Heart right ventricle (tissue), 16 donors: ENCODE measurements around the gene PCBD1. TPM values are rescaled to one million over a fixed set of nuclear protein-coding genes. Genes with fewer than 3 reads are reported as not detected.

Source experiments
- ATAC-seq, 8 donors: fragments of 200-7000 bp; cut with Tn5 transposase; one replicate each; pipeline ENCODE4 v1.9.1; 2020; ENCODE audit warnings: mild to moderate bottlenecking in 8 of 8, moderate library complexity in 8 of 8, moderate number of reproducible peaks in 1 of 8
- DNase-seq, 2 donors: peaks; one replicate each; pipeline ENCODE4 v3.0.0-alpha.2; 2020
- H3K27ac ChIP-seq, 10 donors: fragments of 200-600 bp; sonication (generic) in 2 of 10; one replicate each; pipeline versions ENCODE4 v1.5.0 to v1.8.0; 2020 to 2022; ENCODE audit warnings: mild to moderate bottlenecking in 3 of 10
- H3K27me3 ChIP-seq, 7 donors: fragments of 200-600 bp; one replicate each; pipeline ENCODE4 v1.8.0; 2021 to 2022; ENCODE audit warnings: mild to moderate bottlenecking in 2 of 7
- H3K36me3 ChIP-seq, 9 donors: fragments of 200-600 bp; sonication (generic) in 1 of 9; one replicate each; pipeline versions ENCODE4 v1.5.0 to v1.8.0; 2020 to 2022; ENCODE audit warnings: mild to moderate bottlenecking in 2 of 9
- H3K4me1 ChIP-seq, 9 donors: fragments of 200-600 bp; sonication (generic) in 1 of 9; one replicate each; pipeline versions ENCODE4 v1.5.0 to v1.8.0; 2020 to 2022; ENCODE audit warnings: mild to moderate bottlenecking in 4 of 9
- H3K4me3 ChIP-seq, 10 donors: fragments of 200-600 bp; sonication (generic) in 2 of 10; one replicate each; pipeline versions ENCODE4 v1.5.0 to v1.8.0; 2020 to 2022; ENCODE audit warnings: mild to moderate bottlenecking in 7 of 10, moderate library complexity in 2 of 10
- H3K9me3 ChIP-seq, 11 donors: fragments of 200-600 bp in 10 of 11; sonication (generic) in 2 of 11; one replicate each; pipeline versions ENCODE4 v1.5.0 to v1.8.0; 2013 to 2022; ENCODE audit warnings: mild to moderate bottlenecking in 2 of 11, control low read depth in 1 of 11, moderate library complexity in 1 of 11
- WGBS, 2 donors: extraction: QIAGEN DNeasy Blood & Tissue Kit; methylation state at CpG; one replicate each; pipeline ENCODE4 v1.1.7; 2013; ENCODE audit warnings: inconsistent platforms in 1 of 2; 5-methylcytosine and 5-hydroxymethylcytosine counted together
- intact Hi-C, 10 donors: fragments of 100-400 bp; cut with DNase I; formaldehyde crosslinking; loops; one replicate each; pipeline versions ENCODE4 v1.11.1 to v1.14.2; 2022
- long read RNA-seq, 3 donors: library from polyadenylated mRNA; unstranded; transcript quantifications; one replicate each; pipeline ENCODE4 v2.0.0, GENCODE V29; 2020 to 2021
- polyA plus RNA-seq, 2 donors: library from polyadenylated mRNA; stranded (reverse); fragments of 200-250 nt; gene quantifications; one replicate each; pipeline ENCODE4 v1.2.3, GENCODE V29; 2013
- total RNA-seq, 10 donors: library from RNA; stranded (reverse); fragmentation: NEBNext Ultra II Directional in 3 of 10; extraction: Animal tissue kit (Norgen Biotek cat#: 25700) in 3 of 10; gene quantifications; one replicate each; pipeline versions ENCODE4 v1.2.1 to v1.2.4, GENCODE V29; 2021 to 2023
- TF ChIP-seq, protein P1 (sequence below), 9 donors: fragments of 200-600 bp; sonication (generic) in 2 of 9; IDR thresholded peaks; one replicate each; pipeline versions ENCODE4 v1.5.0 to v1.8.0; 2021 to 2022; ENCODE audit warnings: antibody characterized with exemption in 9 of 9, mild to moderate bottlenecking in 5 of 9, moderate library complexity in 1 of 9
- donor health status: Arrhythmogenic right ventricular cardiomyopathy.
- donor health status: ischemic (EF 13 %, LVEDD 7.1; RV severe dilation, severe dysfunction).
- donor health status: healthy with polysubstance abuse.
- donor health status: DM: no; HTN: yes; CAD: no.
- donor health status: DM: no; HTN: no; CAD: no.
- donor health status: ischemic (EF 25% LVEDD 6.9; RV normal size, moderate dysfunction).
- donor health status: ischemic (EF 25% LVEDD 5.7; RV mildly dilated, moderate dysfunction).
- donor health status: healthy.
- donor health status: DM: yes; HTN: yes; CAD: no.
- donor health status: Ischemic cardiomyopathy.
- donor health status: ischemic (EF 35%, LVEDD 5.7; RV mildly dilated, moderate dysfunction).
- donor health status: nonischemic (EF 11% LVEDD 7.7; RV severe dilation, severe dysfunction).
- donor health status: DM: yes; HTN: yes; CAD: no.
- donor health status: PGD.
- donor health status: ischemic (EF 29% LVEDD 5.4; RV normal size, mild dysfunction).
- donor health status: nonischemic (EF 23%, LVEDD 6.1; RV moderate dilation, normal function).

Gene PCBD1
- total RNA-seq, result 100 to 1,000 TPM; 122 to 179 (median 144) TPM
- polyA plus RNA-seq, result 100 to 1,000 TPM; 116 to 118 TPM
- long read RNA-seq, donor 1, transcript PCBD1-201 (4 exons, 1,006 nt), result major isoform, 61 of 91 reads
- long read RNA-seq, donor 1, partial matches to known transcripts, result 6 of 91 reads
- long read RNA-seq, donor 1, other reads (novel, unspliced or antisense), result 22 of 91 reads
- long read RNA-seq, donor 2, transcript PCBD1-201 (4 exons, 1,006 nt), result major isoform, 77 of 106 reads
- long read RNA-seq, donor 2, partial matches to known transcripts, result 10 of 106 reads
- long read RNA-seq, donor 2, other reads (novel, unspliced or antisense), result 17 of 106 reads
- long read RNA-seq, donor 3, transcript PCBD1-201 (4 exons, 1,006 nt), result major isoform, 25 of 27 reads
- long read RNA-seq, donor 3, partial matches to known transcripts, result 0 of 27 reads
- long read RNA-seq, donor 3, other reads (novel, unspliced or antisense), result 2 of 27 reads

DNA sequence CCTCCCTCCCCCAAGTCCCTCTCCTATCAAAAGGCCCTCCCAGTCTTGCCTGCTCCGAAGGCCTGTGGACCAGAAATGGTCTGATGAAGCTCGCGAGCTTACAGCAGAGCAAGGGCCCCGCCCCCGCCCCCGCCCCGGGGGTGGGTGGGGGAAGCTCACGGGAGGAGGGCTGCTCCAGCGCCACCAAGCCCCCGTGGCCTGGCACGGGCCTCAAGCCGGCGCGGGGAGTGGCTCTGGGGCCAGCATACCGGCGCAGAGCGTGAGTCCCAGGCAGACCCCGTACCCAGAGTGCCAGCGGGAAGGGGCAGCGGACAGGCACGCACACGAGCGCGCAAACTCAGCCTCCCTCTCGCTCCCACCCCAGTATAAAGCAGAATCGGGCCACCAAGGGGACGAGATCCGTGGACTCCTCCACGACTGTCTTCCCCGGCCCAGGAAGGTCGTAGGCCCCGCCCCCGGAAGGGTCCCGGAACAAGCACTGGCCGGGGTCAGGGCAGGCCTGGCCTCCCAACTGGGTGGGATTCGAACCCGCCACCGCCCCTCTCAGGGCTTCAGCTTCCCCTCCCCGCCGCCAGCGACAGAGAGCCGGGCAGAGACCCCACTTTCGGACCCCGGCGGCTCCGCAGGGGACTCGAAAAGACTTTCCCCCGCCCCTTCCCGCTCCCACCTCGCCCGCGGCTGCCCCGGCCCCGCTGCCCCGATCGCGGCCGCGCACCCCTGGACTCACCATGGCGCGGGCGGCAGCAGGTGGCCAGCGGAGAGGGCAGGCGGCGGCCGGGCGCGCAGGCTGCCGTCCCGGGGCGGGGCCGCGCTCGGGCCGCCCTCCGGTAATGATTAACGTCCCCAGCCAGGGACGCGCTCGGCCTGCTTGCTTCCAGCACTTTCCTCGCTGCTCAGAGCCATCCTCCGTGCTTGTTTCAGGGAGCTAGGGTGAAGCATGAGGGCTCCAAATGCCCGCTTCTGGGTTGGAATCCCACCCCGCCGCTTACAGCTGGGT is at the start of gene PCBD1:
TSS of gene PCBD1 (minus strand) at position 762 of the 997 bp plus-strand sequence. CDS start at position 730, 32 bp downstream.
- H3K4me3 ChIP-seq, result peak within 1 kb of the TSS; percentile 65 to 91 (median 84)
- no peaks in the 10 kb centered on the region for H3K27me3 ChIP-seq
- DNase-seq (peak; percentile 68 to 78), ATAC-seq (peak; percentile 75 to 90 (median 82))
- H3K9me3 ChIP-seq, result no peaks in the 10 kb centered on the region
- WGBS, 2 donors, result 1% methylated on average over 84 to 85 of the region's 85 CpGs
- peaks cover 4 to 51% (median 23%) of the 10 kb centered on the region in 9 donors for H3K4me1 ChIP-seq
- intact Hi-C loops, result loop anchor here in 2 of 10 donors (10.0 kb wide), 2 partner anchors 433 to 443 kb away; partner anchors contain the start of gene NODAL (in 1 of the 2)
- peaks cover 0 to 28% (median 9%) of the 10 kb centered on the region in 9 donors for H3K36me3 ChIP-seq
- TF ChIP-seq, protein P1, sequence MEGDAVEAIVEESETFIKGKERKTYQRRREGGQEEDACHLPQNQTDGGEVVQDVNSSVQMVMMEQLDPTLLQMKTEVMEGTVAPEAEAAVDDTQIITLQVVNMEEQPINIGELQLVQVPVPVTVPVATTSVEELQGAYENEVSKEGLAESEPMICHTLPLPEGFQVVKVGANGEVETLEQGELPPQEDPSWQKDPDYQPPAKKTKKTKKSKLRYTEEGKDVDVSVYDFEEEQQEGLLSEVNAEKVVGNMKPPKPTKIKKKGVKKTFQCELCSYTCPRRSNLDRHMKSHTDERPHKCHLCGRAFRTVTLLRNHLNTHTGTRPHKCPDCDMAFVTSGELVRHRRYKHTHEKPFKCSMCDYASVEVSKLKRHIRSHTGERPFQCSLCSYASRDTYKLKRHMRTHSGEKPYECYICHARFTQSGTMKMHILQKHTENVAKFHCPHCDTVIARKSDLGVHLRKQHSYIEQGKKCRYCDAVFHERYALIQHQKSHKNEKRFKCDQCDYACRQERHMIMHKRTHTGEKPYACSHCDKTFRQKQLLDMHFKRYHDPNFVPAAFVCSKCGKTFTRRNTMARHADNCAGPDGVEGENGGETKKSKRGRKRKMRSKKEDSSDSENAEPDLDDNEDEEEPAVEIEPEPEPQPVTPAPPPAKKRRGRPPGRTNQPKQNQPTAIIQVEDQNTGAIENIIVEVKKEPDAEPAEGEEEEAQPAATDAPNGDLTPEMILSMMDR (IDR thresholded peaks at IDR 0.05), result peak in 2 of 9 donors; percentile 6 to 10
- H3K27ac ChIP-seq, result peak within 1 kb of the TSS; percentile 83 to 97 (median 92)

DNA sequence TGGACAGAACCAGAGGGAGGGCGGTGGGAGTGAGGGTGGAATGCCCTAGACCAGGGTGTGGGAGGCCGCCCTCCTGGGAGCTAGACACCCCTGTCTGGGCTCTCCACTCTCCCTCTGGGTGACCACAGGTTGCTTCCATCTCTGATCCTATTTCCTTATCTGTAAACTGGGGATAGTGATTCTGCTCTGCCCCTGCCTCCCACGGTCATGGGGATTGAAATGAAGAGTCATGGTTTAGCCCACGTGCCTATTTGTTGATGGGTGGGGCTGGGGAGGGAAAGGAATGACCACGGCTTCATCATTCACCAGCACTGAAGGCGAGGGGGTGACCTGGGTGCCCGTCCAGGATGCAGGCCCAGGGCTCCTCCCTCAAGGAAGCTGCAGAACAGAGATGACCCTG is 49.3 kb upstream of the PCBD1 start:
- Histone ChIP-seq H3K27me3 (peaks cover 0 to 8% (median 0%) of the 10 kb centered on the region in 7 donors), H3K9me3 (no peaks in the 10 kb centered on the region), H3K4me1 (peaks cover 0 to 33% (median 21%) of the 10 kb centered on the region in 9 donors), H3K4me3 (no peak overlapping the region), H3K36me3 (no peaks in the 10 kb centered on the region), H3K27ac (no peak overlapping the region)
- TF ChIP-seq, protein P1 (IDR thresholded peaks at IDR 0.05), result no peak
- intact Hi-C loops, result loop anchor here in 1 of 10 donors (5.0 to 10.0 kb wide), 2 partner anchors 117 to 1895 kb away; no protein-coding TSS in a partner anchor
- WGBS, 2 donors, result 83 to 92% methylated on average over 7 of the region's 7 CpGs
- DNase-seq (no peak), ATAC-seq (no peak)

DNA sequence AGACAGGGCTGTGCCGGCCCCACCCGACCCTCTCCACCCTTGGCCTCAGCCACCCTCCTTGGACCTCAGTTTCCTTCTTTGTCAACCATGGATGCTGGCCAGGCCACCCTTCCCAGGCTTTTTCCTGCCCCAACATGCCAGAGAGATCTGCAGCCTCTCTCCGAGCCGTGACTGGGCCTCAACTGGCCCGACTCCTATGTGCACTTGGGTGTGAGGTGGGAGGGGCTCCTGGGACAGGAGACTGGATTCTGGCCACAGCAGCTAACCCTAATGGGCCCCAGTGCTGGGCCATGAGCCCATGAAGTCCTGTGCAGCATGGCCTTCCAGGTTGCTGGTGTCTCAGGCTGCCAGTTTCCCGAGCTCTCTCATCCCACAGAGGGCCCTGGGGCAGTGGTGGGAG is 47.7 kb upstream of the PCBD1 start:
- Histone ChIP-seq H3K27ac (no peak overlapping the region), H3K4me3 (no peak overlapping the region), H3K27me3 (peaks cover 0 to 12% (median 0%) of the 10 kb centered on the region in 7 donors), H3K9me3 (no peaks in the 10 kb centered on the region), H3K4me1 (peaks cover 0 to 32% (median 20%) of the 10 kb centered on the region in 9 donors), H3K36me3 (no peaks in the 10 kb centered on the region)
- TF ChIP-seq, protein P1 (IDR thresholded peaks at IDR 0.05), result no peak
- WGBS, 2 donors, result 53 to 58% methylated on average over 6 of the region's 6 CpGs
- DNase-seq, result no peak
- intact Hi-C loops, result loop anchor here in 1 of 10 donors (5.0 to 10.0 kb wide), 2 partner anchors 119 to 1896 kb away; no protein-coding TSS in a partner anchor
- peak in 5 of 8 donors; percentile 5 to 60 (median 22) for ATAC-seq
